ENCODE measurements around the gene SLC17A4.

GRCh38 chr6:25815194-25815593 is 60.7 kb downstream of the SLC17A4 start:
- TF ChIP-seq POLR2AphosphoS5 (IDR thresholded peaks at IDR 0.05; ENCODE audit: low read depth) (no peak), REST (IDR thresholded peaks at IDR 0.05; ENCODE audit: unreplicated experiment) (no peak), CREB1 (CRISPR knock-in tag; IDR thresholded peaks at IDR 0.05; ENCODE audit: low read depth) (no peak), CTCF (conservative IDR thresholded peaks at IDR 0.05; ENCODE audit: low read depth in 2 of 2) (no peak), EZH2 (IDR thresholded peaks at IDR 0.05; ENCODE audit: low read depth, unreplicated experiment) (no peak), EZH2phosphoT487 (IDR thresholded peaks at IDR 0.05; ENCODE audit: unreplicated experiment) (no peak), ZNF331 (CRISPR knock-in tag; IDR thresholded peaks at IDR 0.05; ENCODE audit: low read depth) (no peak), JUNB (IDR thresholded peaks at IDR 0.05; ENCODE audit: unreplicated experiment) (no peak), STAT1 (IDR thresholded peaks at IDR 0.05; ENCODE audit: unreplicated experiment) (no peak), NANOG (IDR thresholded peaks at IDR 0.05; ENCODE audit: borderline replicate concordance) (no peak)

All from GM23338 (cell line).